Kidney tubule cell (primary cell): ENCODE results near the gene RIT1.
A peak's percentile ranks its signal among the peaks of the same experiment; 100 is the strongest.

Experiments
- DNase-seq: peaks from one replicate; pipeline ENCODE4 v3.0.0-alpha.2; 2018; ENCODE audit warnings: low spot score

The RIT1 gene

GRCh38 chr1:155911156-155912055 is at the start of gene RIT1:
Gene RIT1, minus strand, starts transcription at chr1:155911349. Its CDS starts 588 bp downstream, at chr1:155910761.
- DNase-seq: peak; percentile 91

- DNase-seq: no peak
Observed at GRCh38 chr1:155960081-155960745, 49.1 kb upstream of the RIT1 start.

GRCh38 chr1:155957411-155957915 is 46.3 kb upstream of the RIT1 start:
- DNase-seq: no peak

GRCh38 chr1:155954645-155955044 is 43.5 kb upstream of the RIT1 start:
- no peak for DNase-seq

GRCh38 chr1:155952505-155952890 is 41.3 kb upstream of the RIT1 start:
- no peak for DNase-seq

- DNase-seq: no peak
Observed at GRCh38 chr1:155951753-155952504, 40.8 kb upstream of the RIT1 start.

GRCh38 chr1:155950829-155951228 is 39.7 kb upstream of the RIT1 start:
- no peak for DNase-seq

GRCh38 chr1:155947741-155948140 is 36.6 kb upstream of the RIT1 start:
- DNase-seq: no peak

- no peak for DNase-seq
Observed at GRCh38 chr1:155947292-155947691, 36.1 kb upstream of the RIT1 start.

- DNase-seq: no peak
Observed at GRCh38 chr1:155946633-155947219, 35.6 kb upstream of the RIT1 start.

- DNase-seq: no peak
Observed at GRCh38 chr1:155944444-155944799, 33.3 kb upstream of the RIT1 start.

- DNase-seq: no peak
Observed at GRCh38 chr1:155942578-155943141, 31.5 kb upstream of the RIT1 start.

GRCh38 chr1:155941845-155942531 is 30.8 kb upstream of the RIT1 start:
- no peak for DNase-seq

GRCh38 chr1:155940993-155941844 is 30.1 kb upstream of the RIT1 start, which contains the start of gene RXFP4:
Gene RXFP4, plus strand, starts transcription at chr1:155941638. Its CDS starts 72 bp downstream, at chr1:155941710.
- peak; percentile 27 for DNase-seq

GRCh38 chr1:155940482-155940992 is 29.4 kb upstream of the RIT1 start:
- DNase-seq: peak; percentile 70

- peak; percentile 69 for DNase-seq
Observed at GRCh38 chr1:155938220-155938627, 27.1 kb upstream of the RIT1 start.

GRCh38 chr1:155934936-155935590 is 23.9 kb upstream of the RIT1 start:
- peak; percentile 74 for DNase-seq

GRCh38 chr1:155934097-155934935 is 23.2 kb upstream of the RIT1 start, which contains the start of gene KHDC4:
Gene KHDC4, minus strand, starts transcription at chr1:155934413. Its CDS starts 40 bp downstream, at chr1:155934373.
- DNase-seq: peak; percentile 100
